CD4-positive, CD25-positive, alpha-beta regulatory T cell (primary cell): ENCODE data around the gene YAP1. TPM values are rescaled to one million over a fixed set of nuclear protein-coding genes. Genes with fewer than 3 reads are reported as not detected.

Source experiments
- ATAC-seq, 2 donors: fragments of 150-1000 bp; cut with Tn5 transposase; one replicate each; pipeline ENCODE4 v1.10.0; 2021; ENCODE audit warnings: low read depth in 2 of 2, moderate number of reproducible peaks in 2 of 2, moderate library complexity in 1 of 2
- DNase-seq, 3 donors: peaks; one replicate each; pipeline versions ENCODE4 v3.0.0 to v3.0.0-alpha.2; 2012 to 2022; ENCODE audit warnings: mixed read lengths in 1 of 3
- H3K27ac ChIP-seq: one replicate; pipeline ENCODE4 v1.7.0; 2013; ENCODE audit warnings: mild to moderate bottlenecking, low read length; ENCODE audit not compliant: insufficient read depth, poor library complexity, severe bottlenecking
- H3K27me3 ChIP-seq: one replicate; pipeline ENCODE4 v1.7.0; 2013; ENCODE audit warnings: low read length; ENCODE audit not compliant: control insufficient read depth, insufficient read depth
- H3K36me3 ChIP-seq: one replicate; pipeline ENCODE4 v1.7.0; 2013; ENCODE audit warnings: mild to moderate bottlenecking, low read length, moderate library complexity; ENCODE audit not compliant: control insufficient read depth, insufficient read depth
- H3K4me1 ChIP-seq: 2 replicates; pipeline ENCODE4 v1.7.0; 2013; ENCODE audit warnings: mild to moderate bottlenecking, low read length; ENCODE audit not compliant: insufficient read depth, control insufficient read depth, poor library complexity, severe bottlenecking
- H3K4me3 ChIP-seq: one replicate; pipeline ENCODE4 v1.7.0; 2013; ENCODE audit warnings: low read depth, mild to moderate bottlenecking, low read length, moderate library complexity
- H3K9me3 ChIP-seq, 2 experiments: 1 replicate in 1 of 2; 2 replicates in 1 of 2; pipeline ENCODE4 v1.7.0; 2013; ENCODE audit warnings: low read length in 2 of 2, mild to moderate bottlenecking in 1 of 2, moderate library complexity in 1 of 2; ENCODE audit not compliant: control insufficient read depth in 2 of 2
- H3K27ac Mint-ChIP-seq, 3 donors: one replicate each; pipeline ENCODE4 v1.8.0; 2020 to 2022; ENCODE audit warnings: mild to moderate bottlenecking in 3 of 3, mixed read lengths in 3 of 3, moderate library complexity in 2 of 3
- H3K27me3 Mint-ChIP-seq: one replicate; pipeline ENCODE4 v1.8.0; 2022; ENCODE audit warnings: mild to moderate bottlenecking, mixed read lengths
- H3K36me3 Mint-ChIP-seq: one replicate; pipeline ENCODE4 v1.8.0; 2020; ENCODE audit warnings: mixed read lengths
- H3K4me1 Mint-ChIP-seq, 4 donors: one replicate each; pipeline ENCODE4 v1.8.0; 2020 to 2022; ENCODE audit warnings: mixed read lengths in 4 of 4, mild to moderate bottlenecking in 1 of 4
- H3K4me3 Mint-ChIP-seq, 4 donors: one replicate each; pipeline ENCODE4 v1.8.0; 2020 to 2022; ENCODE audit warnings: mild to moderate bottlenecking in 4 of 4, mixed read lengths in 4 of 4, moderate library complexity in 3 of 4
- H3K9me3 Mint-ChIP-seq, 7 donors: one replicate each; pipeline ENCODE4 v1.8.0; 2020 to 2022; ENCODE audit warnings: mixed read lengths in 7 of 7, mild to moderate bottlenecking in 3 of 7, moderate library complexity in 2 of 7
- polyA plus RNA-seq, 4 donors: library from polyadenylated mRNA; unstranded; fragments of 300-500 nt; fragmentation: Illumina TruSeq; gene quantifications; one replicate each; pipeline ENCODE4 v1.2.3, GENCODE V29; 2021
- total RNA-seq: library from RNA; stranded (reverse); gene quantifications from one replicate; pipeline ENCODE4 v1.2.3, GENCODE V29; 2022

Gene YAP1
- total and polyA plus RNA-seq, 5 donors from 2014 or later, result not detected

DNA sequence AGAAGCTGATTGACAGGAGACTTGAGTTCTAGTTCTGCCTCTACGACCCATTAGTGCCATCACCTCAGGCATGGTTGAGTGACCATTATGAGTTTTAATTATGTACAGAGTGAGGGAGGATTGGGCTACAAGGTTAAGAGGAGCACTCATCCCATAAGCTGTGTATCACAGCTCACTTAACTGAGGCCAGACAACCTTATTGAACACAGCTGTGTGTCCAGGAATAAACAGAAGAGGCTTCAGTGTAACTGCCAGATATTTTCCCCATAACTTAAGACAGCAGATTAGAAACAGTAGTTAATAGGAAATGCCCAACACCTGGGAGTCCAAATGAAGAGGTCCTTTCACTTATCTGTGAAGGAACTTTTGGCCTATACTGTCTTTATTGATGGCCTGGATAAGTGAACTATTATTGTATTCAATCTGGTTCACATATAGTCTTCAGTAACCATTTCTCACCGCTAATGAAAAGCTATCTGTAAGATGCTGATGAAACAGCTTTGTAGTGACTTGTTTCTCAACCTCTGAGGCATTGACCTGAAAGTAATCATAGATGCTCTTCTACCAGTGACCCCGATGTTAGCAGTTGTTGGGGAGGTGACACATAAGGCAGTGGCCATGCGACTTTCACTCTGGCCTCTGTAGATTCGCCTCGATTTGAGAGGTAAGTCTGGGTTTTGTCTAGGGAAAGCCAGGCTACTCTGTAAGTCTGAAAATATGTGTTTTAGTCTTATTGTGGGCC is 41.7 kb downstream of the YAP1 start:
- Mint-ChIP-seq H3K9me3 (peaks cover 0 to 1% (median 0%) of the 10 kb centered on the region in 7 donors), H3K4me1 (no peaks in the 10 kb centered on the region), H3K27me3 (peaks cover 11% of the 10 kb centered on the region), H3K4me3 (no peak overlapping the region), H3K36me3 (no peaks in the 10 kb centered on the region), H3K27ac (no peak overlapping the region)
- ATAC-seq (no peak), DNase-seq (no peak)
- no peaks in the 10 kb centered on the region for H3K9me3 ChIP-seq
- H3K4me3 ChIP-seq, result no peak overlapping the region
- no peaks in the 10 kb centered on the region for H3K4me1 ChIP-seq
- no peaks in the 10 kb centered on the region for H3K36me3 ChIP-seq
- no peak overlapping the region for H3K27ac ChIP-seq
- H3K27me3 ChIP-seq, result peaks cover 5% of the 10 kb centered on the region

DNA sequence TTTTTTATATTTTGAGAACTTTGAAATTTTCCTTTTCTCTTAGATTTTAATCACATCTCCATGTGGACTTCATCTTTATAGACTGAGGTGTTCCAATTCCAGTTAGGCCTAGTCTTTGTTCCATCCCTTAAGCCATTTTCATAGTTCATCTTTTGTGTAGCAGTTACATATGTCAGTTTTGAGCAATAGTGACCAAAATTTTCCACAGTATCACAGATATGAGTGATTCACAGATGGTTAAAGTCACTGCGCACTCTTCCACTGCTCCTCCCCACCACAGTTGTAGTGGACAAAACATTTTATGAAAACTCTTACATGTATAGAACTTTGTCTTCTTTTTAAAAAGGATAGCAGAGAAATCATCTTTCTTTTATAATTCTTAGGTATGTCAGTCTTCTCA is 42.8 kb downstream of the YAP1 start:
- H3K4me3 ChIP-seq, result no peak overlapping the region
- Mint-ChIP-seq H3K4me1 (no peaks in the 10 kb centered on the region), H3K36me3 (no peaks in the 10 kb centered on the region), H3K4me3 (no peak overlapping the region), H3K27me3 (peaks cover 11% of the 10 kb centered on the region), H3K27ac (no peak overlapping the region), H3K9me3 (peaks cover 0 to 1% (median 0%) of the 10 kb centered on the region in 7 donors)
- peaks cover 5% of the 10 kb centered on the region for H3K27me3 ChIP-seq
- no peak overlapping the region for H3K27ac ChIP-seq
- no peaks in the 10 kb centered on the region for H3K4me1 ChIP-seq
- H3K9me3 ChIP-seq, result no peaks in the 10 kb centered on the region
- ATAC-seq (no peak), DNase-seq (no peak)
- H3K36me3 ChIP-seq, result no peaks in the 10 kb centered on the region

DNA sequence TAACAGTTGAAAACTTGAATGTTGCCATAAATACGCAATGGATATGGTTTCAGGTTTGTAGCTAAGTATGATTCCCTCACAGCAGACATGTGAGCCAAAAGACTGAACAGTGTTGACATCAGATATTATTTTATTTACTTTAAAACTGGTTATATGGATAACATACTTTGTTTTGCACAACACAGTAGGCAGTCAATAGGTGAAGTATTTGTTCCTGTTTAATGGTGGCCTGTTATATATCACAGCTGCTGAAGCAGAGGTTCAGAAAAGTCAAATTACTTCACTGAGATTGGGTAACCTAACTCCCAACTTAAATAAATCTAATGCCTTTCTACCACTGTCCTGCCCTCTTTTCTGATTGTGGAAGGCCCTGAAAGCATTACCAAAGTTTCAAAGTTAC is 44.6 kb downstream of the YAP1 start:
- ATAC-seq, result no peak
- H3K4me1 Mint-ChIP-seq, result no peaks in the 10 kb centered on the region
- no peaks in the 10 kb centered on the region for H3K36me3 Mint-ChIP-seq
- Histone ChIP-seq H3K27me3 (no peaks in the 10 kb centered on the region), H3K9me3 (no peaks in the 10 kb centered on the region), H3K4me1 (no peaks in the 10 kb centered on the region), H3K36me3 (no peaks in the 10 kb centered on the region), H3K4me3 (no peak overlapping the region), H3K27ac (no peak overlapping the region)
- H3K27ac Mint-ChIP-seq, result no peak overlapping the region
- H3K9me3 Mint-ChIP-seq, result peaks cover 0 to 1% (median 0%) of the 10 kb centered on the region in 7 donors
- DNase-seq, result no peak
- peaks cover 13% of the 10 kb centered on the region for H3K27me3 Mint-ChIP-seq
- no peak overlapping the region for H3K4me3 Mint-ChIP-seq

DNA sequence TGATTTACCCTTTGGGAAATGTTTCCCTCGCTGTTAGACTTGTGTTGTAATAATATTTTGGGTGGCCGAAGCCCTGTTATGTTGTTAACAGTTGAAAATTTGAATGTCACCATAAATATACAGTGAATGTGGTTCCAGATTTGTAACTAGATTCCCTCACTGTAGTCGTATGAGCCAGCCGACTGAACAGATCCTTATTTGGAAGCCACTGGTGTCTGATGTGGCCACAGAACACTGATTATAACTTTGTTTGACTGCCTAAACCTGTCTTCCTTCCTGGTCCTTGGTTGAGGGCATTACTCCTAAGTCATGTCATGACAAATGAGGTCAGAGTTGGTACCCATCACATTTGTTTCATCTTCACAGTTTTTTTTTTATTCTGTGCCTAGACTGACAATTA is 45.4 kb downstream of the YAP1 start:
- Mint-ChIP-seq H3K4me3 (no peak overlapping the region), H3K27me3 (peaks cover 13% of the 10 kb centered on the region), H3K4me1 (no peaks in the 10 kb centered on the region), H3K27ac (no peak overlapping the region), H3K36me3 (no peaks in the 10 kb centered on the region), H3K9me3 (peaks cover 0 to 1% (median 0%) of the 10 kb centered on the region in 7 donors)
- no peak overlapping the region for H3K4me3 ChIP-seq
- no peak for ATAC-seq
- DNase-seq, result no peak
- H3K4me1 ChIP-seq, result no peaks in the 10 kb centered on the region
- H3K36me3 ChIP-seq, result no peaks in the 10 kb centered on the region
- H3K9me3 ChIP-seq, result no peaks in the 10 kb centered on the region
- H3K27ac ChIP-seq, result no peak overlapping the region
- H3K27me3 ChIP-seq, result no peaks in the 10 kb centered on the region

DNA sequence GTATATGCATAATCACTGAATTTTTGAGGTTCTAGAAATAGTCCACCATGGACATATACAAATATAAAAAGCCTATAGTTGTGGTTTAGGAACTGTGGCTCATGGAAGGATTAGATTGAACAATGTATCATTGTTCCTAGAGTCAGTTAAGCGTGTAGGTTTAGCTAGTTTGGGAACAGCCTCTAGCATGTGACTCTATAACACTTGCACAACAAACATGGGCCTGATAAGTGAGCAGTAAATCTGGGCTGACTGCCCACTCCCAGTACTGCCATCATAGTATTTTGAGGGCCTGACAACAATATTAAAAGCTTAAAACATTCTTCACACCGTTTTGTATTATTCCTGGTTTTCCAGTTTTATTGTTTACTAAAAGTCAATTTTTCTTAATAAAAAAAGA is 47.0 kb downstream of the YAP1 start:
- Mint-ChIP-seq H3K9me3 (peaks cover 0 to 1% (median 0%) of the 10 kb centered on the region in 7 donors), H3K4me1 (no peaks in the 10 kb centered on the region), H3K27ac (no peak overlapping the region), H3K36me3 (no peaks in the 10 kb centered on the region), H3K27me3 (peaks cover 13% of the 10 kb centered on the region), H3K4me3 (no peak overlapping the region)
- no peak overlapping the region for H3K4me3 ChIP-seq
- no peaks in the 10 kb centered on the region for H3K27me3 ChIP-seq
- H3K4me1 ChIP-seq, result no peaks in the 10 kb centered on the region
- H3K9me3 ChIP-seq, result no peaks in the 10 kb centered on the region
- ATAC-seq (no peak), DNase-seq (no peak)
- H3K36me3 ChIP-seq, result no peaks in the 10 kb centered on the region
- no peak overlapping the region for H3K27ac ChIP-seq

DNA sequence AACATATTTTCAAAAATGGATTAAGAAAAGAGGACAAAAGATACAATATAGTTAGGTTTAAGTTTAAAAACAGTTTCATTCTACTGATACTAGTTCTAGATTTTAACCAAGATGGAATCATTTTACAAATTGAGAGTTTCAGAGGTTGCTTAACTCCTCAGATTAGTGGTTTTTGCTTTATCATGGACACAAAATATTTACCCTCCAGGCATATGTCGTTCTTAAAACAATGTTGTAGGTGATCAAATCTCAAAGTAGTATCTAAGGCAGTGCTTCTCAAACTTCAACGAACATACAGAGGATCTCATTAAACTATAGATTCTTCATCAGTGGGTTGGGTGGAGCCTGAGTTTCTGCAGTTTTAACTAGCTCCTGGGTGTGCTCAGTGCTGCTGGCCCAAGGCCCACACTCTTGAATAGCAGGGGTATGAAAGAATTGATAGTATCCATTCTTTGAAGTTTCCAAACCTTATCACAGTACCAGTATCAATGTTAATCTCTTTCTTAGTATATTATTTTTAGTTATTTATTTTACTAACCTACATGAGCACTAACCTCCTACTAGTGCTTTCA is 48.0 kb downstream of the YAP1 start:
- H3K9me3 Mint-ChIP-seq, result peaks cover 0 to 1% (median 0%) of the 10 kb centered on the region in 7 donors
- Histone ChIP-seq H3K4me1 (no peaks in the 10 kb centered on the region), H3K9me3 (no peaks in the 10 kb centered on the region), H3K27me3 (no peaks in the 10 kb centered on the region), H3K36me3 (no peaks in the 10 kb centered on the region), H3K27ac (no peak overlapping the region), H3K4me3 (no peak overlapping the region)
- no peak overlapping the region for H3K4me3 Mint-ChIP-seq
- H3K36me3 Mint-ChIP-seq, result no peaks in the 10 kb centered on the region
- ATAC-seq (no peak), DNase-seq (no peak)
- H3K27ac Mint-ChIP-seq, result no peak overlapping the region
- no peaks in the 10 kb centered on the region for H3K4me1 Mint-ChIP-seq
- peaks cover 13% of the 10 kb centered on the region for H3K27me3 Mint-ChIP-seq

DNA sequence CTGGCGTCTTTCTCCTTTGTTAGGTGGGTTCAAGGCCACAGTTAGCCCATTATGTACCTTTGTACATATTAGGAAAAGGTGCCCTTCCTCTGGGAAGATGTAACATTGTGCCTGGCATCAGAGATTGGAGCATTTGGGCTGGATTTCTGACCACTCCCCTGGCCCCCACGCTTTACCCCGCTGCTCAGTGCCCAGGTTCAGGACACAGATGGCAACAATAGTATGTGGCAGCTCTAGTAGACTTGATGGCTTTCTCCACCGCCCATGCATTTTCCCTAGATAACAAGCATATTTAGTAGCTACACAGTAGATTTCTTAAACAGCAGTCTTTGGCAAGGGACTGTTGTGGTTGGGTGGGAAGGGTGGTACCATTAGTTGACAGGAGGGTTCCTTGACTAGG is 53.1 kb downstream of the YAP1 start:
- no peaks in the 10 kb centered on the region for H3K4me1 Mint-ChIP-seq
- Histone ChIP-seq H3K36me3 (no peaks in the 10 kb centered on the region), H3K4me1 (no peaks in the 10 kb centered on the region), H3K27me3 (no peaks in the 10 kb centered on the region), H3K27ac (no peak overlapping the region), H3K9me3 (no peaks in the 10 kb centered on the region), H3K4me3 (no peak overlapping the region)
- ATAC-seq, result no peak
- peak overlapping the region in 1 of 3 donors; percentile 28 for H3K27ac Mint-ChIP-seq
- H3K27me3 Mint-ChIP-seq, result peaks cover 14% of the 10 kb centered on the region
- no peak overlapping the region for H3K4me3 Mint-ChIP-seq
- H3K9me3 Mint-ChIP-seq, result peaks cover 0 to 1% (median 0%) of the 10 kb centered on the region in 7 donors
- no peak for DNase-seq
- H3K36me3 Mint-ChIP-seq, result no peaks in the 10 kb centered on the region
